ENCODE measurements around the gene LIPH.
A peak's percentile ranks its signal among the peaks of the same experiment; 100 is the strongest.
"Not testable (repeated sequence)": the region's sequence is repeated elsewhere in the genome, so short reads cannot be mapped to it uniquely, and the experiment has no call there.

The LIPH gene

DNA sequence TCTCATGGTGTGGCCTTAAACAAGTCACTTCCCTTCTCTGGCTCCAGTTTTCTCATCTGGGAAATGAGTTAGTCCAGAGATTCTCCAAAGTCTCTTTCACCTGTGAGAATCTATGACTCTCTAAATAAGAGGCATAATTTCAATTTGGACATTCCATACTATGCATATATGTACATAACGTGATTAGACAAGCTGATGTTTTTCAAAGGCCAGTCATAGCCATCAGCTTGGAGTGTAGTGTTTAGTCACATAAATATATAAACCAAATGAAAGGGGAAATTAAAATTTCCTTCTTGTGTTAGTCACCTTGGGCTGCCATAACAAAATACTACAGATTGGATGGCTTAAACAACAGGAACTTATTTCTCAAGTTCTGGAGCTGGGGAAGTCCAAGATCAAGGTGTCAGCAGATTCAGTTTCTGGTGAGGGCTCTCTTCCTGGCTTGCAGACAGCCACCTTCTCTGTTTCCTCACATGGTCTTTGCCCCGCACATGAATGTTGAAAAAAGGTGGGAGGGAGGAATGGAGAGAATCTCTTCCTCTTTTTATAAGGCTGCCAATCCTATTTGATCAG lies 72.9 kb downstream of the LIPH start:
- no peak for DNase-seq

DNA sequence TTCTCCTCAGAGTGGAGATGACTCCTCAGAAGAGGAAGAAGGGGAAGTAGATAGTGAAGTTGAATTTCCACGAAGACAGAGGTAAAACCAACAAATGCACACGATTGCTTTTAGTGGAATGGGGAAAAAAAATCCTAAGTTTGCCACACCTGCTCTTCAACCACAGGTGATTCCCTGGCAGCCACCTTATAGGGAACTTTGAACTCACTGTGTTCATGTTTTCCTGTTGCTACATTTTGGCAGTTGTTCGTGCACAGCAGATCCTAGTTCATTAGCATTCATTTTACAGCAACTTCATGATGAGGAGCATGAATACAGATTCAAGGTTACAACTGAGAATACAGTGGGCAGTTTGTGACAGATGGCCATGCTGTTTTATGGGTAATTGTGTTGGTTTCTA lies 75.1 kb downstream of the LIPH start:
- no peak for DNase-seq

DNA sequence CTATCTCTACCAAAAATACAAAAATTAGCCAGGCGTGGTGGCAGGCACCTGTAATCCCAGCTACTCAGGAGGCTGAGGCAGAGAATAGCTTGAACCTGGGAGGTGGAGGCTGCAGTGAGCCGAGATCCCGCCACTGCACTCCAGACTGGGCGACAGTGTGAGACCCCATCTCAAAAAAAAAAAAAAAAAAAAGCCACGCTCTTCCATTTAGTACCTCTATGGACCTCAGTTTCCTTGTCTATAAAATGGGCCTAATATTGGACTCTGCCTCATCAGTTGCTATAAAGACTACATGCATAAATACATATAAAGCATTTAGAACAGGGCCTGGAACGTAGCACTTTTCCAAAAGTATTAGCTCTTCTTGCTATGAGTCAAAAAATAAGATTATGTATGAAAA lies 77.5 kb downstream of the LIPH start:
- DNase-seq: not testable (repeated sequence)

DNA sequence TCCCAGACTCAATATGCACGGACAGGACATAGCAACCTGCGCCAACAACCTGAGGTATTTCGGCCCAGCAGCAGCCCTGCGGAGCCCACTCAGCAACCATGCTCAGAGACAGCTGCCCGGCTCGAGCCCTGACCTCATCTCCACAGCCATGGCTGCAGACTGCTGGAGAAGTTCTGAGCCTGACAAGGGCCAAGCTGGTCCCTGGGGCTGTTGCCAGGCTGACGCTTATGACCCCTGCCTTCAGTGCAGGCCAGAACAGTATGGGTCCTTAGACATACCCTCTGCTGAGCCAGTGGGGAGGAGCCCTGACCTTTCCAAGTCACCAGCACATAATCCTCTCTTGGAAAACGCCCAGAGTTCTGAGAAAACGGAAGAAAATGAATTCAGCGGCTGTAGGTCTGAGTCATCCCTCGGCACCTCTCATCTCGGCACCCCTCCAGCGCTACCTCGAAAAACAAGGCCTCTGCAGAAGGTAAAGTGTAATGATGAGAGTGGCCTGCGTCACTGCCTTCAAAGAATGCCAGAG lies 79.0 kb downstream of the LIPH start:
- DNase-seq: no peak

DNA sequence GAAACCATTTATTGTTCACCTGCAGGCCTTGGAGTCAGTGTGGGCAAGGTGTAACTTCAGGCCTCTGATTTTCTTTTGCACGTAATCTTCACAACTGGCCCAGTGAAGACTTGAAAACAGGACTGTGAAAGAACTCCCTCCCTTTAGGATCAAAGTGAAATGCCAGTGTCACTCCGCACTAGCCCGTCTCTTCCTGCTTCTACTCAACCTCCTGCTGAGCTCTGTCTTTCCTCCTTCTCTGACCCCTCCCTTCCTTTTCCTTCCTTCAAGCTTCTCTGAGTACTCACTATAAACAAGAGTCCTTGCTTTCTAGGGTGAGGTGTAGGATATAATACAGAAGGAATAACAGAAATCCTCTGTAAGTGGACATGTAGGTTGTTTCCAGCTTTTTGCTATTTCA lies 82.1 kb downstream of the LIPH start:
- DNase-seq: no peak

DNA sequence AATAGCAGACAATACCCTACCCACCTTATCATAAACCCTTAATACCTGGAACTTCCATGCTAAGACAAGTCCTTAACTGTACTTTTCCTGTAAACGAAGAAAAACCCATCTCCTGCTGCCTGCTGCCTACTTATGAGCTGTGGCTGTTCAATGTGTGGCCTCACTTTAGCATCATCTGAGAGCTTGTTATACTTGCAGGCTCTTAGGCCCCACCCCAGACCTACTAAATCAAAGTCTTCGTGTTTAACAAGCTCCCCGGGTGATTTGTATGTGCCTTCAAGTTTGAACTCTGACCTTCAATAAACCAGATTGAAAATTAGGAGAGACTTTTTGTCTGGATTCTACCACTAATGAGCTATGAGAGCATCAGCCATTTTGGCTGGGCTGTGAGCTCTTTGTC lies 82.8 kb downstream of the LIPH start:
- DNase-seq: no peak

DNA sequence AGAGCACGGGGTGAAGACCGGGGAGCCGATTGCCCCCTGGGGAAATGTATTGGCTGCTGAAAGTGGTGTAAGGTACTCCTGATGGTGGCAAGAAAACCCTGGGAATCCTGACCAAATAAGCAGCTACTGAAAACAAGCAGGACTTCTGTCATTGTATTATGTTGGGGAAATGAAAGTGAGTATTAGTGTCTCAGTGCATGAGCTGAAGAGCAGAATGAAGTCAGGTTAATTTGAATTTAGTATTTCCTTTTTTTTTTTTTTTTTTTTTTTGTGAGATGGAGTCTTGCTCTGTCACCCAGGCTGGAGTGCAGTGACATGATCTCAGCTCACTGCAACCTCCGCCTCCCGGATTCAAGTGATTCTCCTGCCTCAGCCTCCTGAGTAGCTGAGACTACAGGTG lies 86.3 kb downstream of the LIPH start:
- not testable (repeated sequence) for DNase-seq

DNA sequence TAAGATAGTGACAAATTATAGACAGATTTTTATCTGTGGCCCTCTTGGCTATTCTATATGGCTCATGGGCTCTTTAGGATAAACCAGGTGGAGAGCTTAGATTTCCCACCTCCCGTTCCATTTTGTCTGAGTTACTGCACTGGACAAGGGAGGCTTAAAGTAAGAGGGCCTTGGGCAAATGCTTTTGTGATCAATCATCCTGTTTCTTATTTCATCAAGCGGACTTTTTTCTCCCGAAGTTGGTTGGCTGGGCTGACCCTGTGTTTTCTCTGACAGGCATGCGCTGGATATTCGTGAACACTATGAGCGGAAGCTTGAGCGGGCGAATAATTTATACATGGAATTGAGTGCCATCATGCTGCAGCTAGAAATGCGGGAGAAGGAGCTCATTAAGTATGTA lies 86.9 kb downstream of the LIPH start:
- no peak for DNase-seq

DNA sequence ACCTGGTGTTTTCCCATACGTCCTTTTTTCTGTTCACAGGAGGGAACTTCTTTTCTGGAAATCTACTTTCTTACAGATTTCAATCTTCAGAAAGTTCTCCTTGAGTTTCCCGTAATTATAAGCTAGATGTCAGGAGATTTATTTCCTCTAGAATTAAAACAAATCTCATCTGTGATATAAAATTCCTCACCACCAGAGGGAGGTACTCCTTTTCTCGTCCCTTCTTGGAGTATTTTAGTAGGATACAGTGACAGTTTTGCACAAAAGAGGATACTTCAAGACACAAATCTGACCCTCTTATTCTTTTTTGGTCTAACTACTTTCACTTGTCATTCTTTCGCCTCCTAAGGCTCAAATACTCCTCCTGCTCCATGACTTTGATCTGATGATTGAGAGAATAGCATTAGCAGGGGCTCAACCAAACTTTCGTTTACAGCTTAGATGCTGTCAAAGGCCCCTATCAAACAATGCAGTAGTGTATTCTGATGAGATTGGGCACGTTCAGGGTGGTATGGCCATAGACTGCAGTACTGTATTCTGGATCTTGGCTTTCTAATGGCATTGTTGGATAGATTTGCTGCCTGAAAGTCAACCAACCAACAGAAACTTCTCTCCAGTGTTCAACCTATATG lies 91.6 kb downstream of the LIPH start:
- DNase-seq: peak; percentile 2

DNA sequence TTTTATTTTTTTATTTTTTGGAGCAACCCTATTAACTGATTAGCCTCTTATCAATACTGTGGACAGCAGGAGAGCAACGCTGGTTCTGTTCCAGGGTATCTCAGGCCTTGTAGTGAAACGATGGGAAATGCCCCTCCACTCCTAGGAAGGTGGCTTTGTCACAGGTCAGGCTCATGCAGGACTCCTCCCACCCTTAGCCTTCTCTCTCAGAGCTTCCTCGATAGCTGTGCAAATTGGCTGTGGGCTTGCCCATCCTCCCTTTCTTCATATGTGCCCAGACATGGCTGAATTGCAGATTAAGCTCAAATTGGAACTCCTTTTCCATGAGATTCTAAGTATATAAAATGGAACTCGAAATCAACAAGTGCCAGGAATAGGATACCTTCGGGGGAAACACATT lies 92.1 kb downstream of the LIPH start:
- DNase-seq: no peak

DNA sequence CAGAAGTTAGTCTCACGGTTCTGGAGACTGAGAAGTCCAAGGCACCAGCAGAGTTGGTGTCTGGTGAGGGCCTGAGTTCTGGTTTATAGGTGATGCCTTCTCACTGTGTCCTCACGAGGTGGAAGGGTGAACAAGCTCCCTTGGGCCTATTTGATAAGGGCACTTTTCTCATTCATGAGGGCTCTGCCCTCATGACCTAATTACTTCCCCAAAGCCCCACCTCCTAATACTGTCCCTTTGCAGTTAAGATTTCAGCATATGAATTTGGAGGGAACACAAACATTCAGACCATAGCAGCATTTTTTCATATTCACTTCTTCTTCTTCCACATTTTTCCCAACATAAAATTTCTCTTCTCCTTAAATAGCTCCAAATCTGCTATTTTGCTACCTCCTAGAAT lies 95.0 kb downstream of the LIPH start:
- no peak for DNase-seq

Data from fibroblast of skin of right biceps (primary cell).